NCI-H146 (cell line): ENCODE measurements around the gene ADCY1.

Experiments
- DNase-seq: peaks from one replicate; lab custom pipeline; 2025; lab: John Stamatoyannopoulos, UW

Gene ADCY1

GRCh38 chr7:45594745-45595535 lies 20.8 kb downstream of the ADCY1 start:
- no peak for DNase-seq

DNA sequence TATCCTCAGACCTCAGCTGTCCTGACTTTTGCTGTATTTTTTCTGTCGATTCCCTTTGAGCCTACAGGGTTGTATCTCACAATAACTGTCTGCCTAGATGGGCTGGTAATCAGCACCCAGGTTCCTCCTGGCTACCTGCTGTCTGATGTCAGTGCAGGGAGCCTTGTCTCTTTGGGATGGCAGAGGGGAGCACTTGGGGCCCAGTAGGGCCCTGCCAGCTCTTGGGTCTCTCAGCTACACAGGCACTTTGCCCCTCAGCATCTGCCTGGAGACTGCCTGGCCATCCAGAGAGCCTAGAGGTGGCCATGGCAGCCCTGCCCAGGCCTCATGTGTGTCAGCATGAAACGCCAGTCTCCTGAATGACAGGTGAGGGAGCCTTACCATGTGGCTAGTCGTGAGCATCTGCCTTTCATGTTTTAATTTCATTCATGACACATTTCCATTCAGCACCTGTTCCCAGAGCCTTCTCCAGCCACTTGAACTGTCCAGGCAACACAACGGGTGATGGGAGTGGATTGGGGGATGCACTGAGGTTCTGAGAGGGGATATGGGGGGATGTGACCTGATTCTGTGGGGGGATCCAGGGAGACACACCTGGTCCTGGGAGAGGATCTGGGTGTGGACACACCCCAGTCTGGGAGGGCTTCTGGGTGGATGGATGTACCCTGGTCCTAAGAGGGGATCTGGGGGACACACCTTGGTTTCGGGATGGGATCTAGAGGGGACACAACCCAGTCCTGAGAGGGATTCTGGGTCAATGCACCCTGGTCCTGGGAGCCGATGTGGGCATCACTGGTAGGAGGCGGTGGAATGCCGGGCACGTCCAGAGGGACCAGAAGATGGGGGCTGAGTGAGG lies 21.9 kb downstream of the ADCY1 start:
- no peak for DNase-seq

DNA sequence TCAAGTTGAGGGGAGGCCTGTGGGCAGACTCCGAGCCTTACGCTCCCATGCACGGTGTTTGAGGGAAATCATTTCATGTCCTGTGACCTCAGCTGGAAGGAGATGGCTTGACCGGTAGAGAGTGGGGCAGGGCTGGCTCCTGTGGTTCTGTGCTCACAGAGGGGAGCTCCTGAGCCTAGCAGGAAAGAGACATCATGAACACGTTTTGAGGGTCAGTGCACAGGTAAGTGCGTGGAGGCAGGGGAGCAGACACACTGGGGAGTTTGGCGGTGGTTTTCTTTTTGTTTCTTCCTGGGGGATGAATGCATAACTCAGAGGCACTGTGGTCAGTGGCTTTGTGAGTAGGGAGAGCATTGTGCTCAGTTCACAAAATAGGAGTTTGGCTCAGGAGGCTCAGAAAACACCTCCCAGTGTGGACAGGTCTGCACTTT lies 22.5 kb downstream of the ADCY1 start:
- DNase-seq = no peak

DNA sequence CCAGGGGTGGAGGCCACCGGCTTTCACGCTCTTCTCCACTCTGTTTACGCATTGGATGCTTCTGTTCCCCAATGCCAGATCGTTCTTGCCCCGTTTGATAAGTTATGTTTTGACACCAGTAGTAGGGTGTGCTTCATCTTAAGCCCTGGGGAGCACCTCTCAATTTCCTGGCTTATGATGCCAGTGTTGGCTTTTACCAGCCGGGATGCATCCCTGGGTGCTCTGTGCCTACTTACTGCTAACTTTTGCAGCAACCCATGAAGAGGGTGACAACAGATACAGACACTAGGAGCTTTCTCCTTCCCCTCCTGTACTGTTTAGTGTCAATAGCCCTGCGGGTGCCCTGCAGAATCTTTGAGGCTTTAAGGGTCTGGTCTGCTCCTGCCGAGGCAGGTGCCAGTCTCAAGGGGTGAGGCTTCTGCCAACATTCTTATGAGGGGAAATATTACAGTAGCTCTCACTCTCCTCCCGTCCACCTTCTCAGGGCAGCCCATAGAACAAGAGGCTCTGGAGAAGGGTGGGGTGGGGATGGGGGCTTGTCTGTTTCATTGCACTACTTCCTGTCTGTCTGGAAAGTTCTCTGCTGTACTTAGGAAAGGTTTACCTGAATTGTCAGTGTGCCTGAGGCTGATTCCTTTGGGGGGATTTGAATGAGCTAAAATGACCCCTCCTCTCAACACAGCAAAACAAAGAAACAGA lies 23.3 kb downstream of the ADCY1 start:
- DNase-seq = no peak

GRCh38 chr7:45598886-45599520 lies 24.8 kb downstream of the ADCY1 start:
- no peak for DNase-seq

- no peak for DNase-seq
Observed at GRCh38 chr7:45599851-45600706, 25.9 kb downstream of the ADCY1 start.

DNA sequence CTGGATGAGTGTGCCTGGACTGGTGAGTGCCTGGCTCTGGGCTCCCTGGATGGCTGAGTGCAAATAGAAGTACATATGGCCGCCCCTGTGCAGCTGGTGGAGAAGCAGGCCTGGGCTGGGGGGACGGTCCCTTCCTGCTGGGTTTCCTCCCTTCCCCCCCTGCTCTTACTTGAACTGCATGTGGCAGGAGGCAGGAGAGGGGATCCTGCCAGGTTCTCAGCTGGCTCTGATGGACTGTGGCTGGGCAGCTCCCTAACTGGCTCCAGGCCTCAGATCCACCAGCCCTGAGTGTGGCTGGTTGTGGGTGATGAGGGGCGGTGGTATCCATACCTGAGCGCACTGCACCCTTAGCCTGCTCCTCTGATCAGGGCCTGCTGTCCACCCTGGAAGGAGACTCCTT lies 26.9 kb downstream of the ADCY1 start:
- no peak for DNase-seq

DNA sequence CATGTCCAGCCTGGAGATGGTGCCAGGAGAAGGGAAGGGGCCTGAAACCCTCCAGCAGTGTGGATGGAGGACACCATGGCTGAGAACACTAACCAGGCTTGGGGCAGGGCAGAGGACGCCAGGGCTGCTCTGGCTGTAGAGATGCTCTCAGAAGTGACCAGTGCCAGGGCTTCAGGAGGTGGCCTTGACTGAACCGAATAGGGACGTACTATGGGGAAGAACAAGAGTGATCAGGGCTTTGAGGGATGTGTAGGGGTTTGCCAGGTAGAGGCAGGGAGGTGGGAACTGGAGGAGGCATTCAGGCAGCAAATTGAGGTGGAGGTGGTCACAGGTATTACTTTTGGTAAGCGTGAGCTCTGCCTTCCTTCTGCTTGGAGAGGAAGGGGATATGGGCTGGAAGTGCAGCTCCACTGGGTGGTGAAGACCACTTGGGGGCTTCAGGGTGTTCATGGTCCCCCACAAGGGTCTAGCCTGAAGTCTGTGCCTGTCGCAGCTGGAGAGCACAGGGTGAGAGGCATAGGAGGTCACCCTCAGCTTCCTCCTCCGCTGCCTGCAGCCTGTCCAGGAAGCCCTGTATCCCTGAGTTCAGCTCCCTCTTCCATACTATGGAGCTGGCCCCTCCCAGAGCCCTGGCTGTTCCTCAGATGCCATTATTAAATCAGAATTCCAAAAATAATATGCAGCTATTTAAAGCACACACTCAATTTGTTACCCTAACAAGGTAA lies 27.8 kb downstream of the ADCY1 start:
- no peak for DNase-seq

DNA sequence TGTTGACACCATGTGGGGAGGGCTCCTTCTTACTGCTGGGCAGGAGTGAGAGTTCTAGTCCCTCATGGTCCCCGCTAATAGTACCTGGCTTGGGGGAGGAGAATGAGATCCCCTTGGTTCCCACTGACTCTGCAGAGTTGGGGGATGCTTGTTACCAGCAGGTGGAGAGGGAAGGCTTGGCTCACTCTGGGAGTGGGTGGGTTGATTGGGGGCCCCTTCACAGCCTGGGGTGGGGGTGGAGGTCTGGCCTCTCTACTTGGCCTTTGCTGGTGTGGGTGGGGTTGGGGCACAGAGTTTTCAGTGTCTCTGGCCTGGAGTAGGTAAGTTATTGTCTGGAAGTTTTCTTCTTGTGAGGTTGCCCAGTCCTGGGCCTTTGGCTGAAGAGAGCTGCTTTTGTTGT lies 31.9 kb downstream of the ADCY1 start:
- DNase-seq = no peak

GRCh38 chr7:45606931-45607330 lies 32.8 kb downstream of the ADCY1 start:
- no peak for DNase-seq

DNA sequence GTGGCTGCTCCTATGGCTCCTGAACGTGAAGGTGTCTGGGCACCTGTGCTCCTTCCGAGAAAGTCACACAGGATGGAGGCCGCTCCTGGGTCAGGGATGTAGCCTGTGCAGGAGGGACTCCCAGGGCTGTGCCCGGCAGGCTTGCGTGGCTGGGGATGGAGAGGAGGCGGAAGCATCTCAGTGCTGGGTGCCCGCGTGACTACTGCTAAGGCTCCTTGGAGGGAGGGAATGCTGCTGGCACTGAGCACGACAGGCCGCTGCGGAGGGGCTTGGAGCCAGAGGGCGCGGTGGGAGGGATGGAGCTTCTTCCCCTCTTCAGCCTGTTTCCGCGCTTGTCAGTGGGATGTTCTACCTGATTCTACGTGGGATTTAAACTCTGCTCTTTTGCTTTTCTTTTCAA lies 35.0 kb downstream of the ADCY1 start:
- no peak for DNase-seq

DNA sequence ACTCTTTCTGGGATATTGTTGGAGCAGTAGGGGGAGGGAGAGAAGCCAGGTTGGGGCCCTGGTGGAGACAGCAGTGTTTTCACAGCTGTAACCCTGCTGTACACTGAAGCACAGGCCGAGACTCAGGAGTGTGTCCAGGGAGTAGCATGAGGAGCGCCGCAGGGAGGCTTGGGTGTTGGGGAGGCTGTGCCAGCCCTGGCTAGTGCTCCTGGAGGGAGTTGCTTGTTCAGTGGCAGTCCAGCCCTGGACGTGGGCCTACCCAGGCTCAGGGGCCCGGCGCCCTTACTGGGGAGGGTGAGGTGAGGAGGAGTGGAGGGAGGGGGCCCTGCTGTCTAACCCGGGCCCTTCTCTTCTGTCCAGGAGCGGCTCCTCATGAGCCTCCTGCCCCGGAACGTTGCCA lies 35.9 kb downstream of the ADCY1 start:
- DNase-seq = no peak

- no peak for DNase-seq
Observed at GRCh38 chr7:45610660-45611299, 36.6 kb downstream of the ADCY1 start.

DNA sequence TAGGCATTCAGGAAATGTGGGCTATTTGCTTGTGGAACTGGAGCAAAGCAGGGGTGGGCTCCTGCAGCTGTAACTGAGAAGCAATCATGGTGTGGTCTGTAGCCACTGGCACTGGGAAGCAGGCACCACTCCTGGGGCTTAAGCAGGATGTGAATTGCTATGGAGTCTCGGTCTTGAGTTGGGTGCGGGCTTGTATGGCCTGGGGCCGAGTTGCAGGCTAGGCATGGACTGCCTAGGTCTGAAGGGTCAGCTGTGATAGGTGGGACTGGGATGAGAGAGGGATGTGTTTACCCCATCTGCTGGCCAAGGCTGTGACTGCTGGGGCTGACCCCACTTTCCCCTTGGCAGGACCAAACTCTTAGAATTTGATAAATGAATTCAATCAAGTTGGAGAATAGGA lies 43.0 kb downstream of the ADCY1 start:
- no peak for DNase-seq

DNA sequence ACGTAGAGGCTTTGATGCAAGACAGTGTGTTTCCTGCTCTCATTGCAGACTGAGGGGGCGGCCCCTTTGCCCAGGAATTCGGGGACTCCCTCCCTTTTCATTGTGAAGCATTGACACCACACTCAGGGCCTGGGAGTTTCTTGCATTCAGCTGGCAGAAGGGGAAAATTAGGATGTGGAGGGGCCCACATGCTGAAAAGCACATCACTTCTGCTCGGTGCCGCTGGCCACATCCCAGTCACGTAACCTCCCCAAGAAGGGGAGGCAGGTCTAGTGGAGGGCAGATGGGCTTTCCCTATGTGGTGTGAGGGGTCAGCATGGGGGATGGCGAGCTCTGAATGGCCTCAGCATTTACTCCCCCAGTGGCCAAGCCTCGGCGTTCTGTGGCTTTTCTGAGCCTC lies 47.9 kb downstream of the ADCY1 start:
- DNase-seq = no peak

GRCh38 chr7:45623157-45623556 lies 49.0 kb downstream of the ADCY1 start:
- DNase-seq = no peak

GRCh38 chr7:45623740-45624391 lies 49.7 kb downstream of the ADCY1 start:
- no peak for DNase-seq

DNA sequence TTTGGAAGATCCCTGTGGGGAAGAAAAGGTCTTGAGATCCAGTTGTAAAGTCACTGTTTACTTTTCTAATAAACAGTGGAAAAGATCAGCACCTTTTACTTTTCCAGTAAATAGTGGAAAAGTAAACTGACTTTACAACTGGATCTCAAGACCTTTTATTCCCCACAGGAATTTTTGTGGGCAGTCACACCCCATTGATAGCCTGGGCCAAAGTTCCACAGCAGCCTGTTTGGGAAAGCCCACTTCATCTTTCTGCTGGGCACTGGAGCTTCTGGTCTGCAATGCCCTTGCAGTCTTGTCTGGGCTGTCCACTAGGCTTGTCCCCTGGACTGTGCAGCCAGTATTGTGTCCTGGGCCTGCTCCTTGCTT lies 50.2 kb downstream of the ADCY1 start:
- DNase-seq = no peak

GRCh38 chr7:45625067-45625466 lies 50.9 kb downstream of the ADCY1 start:
- DNase-seq = no peak
